ENCODE data around the gene TLX2.

- TF ChIP-seq TCF7L2 (IDR thresholded peaks at IDR 0.05; ENCODE audit: low read depth, low read length) (no peak), POLR2AphosphoS5 (IDR thresholded peaks at IDR 0.05; ENCODE audit: low read depth, low read length) (no peak)
- TF ChIP-seq, protein P1, sequence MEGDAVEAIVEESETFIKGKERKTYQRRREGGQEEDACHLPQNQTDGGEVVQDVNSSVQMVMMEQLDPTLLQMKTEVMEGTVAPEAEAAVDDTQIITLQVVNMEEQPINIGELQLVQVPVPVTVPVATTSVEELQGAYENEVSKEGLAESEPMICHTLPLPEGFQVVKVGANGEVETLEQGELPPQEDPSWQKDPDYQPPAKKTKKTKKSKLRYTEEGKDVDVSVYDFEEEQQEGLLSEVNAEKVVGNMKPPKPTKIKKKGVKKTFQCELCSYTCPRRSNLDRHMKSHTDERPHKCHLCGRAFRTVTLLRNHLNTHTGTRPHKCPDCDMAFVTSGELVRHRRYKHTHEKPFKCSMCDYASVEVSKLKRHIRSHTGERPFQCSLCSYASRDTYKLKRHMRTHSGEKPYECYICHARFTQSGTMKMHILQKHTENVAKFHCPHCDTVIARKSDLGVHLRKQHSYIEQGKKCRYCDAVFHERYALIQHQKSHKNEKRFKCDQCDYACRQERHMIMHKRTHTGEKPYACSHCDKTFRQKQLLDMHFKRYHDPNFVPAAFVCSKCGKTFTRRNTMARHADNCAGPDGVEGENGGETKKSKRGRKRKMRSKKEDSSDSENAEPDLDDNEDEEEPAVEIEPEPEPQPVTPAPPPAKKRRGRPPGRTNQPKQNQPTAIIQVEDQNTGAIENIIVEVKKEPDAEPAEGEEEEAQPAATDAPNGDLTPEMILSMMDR (IDR thresholded peaks at IDR 0.05): no peak
Measured at GRCh38 chr2:74530239-74531187, 16.3 kb downstream of the TLX2 start.

Measured in Panc1 (cell line).